Glomerular endothelial cell (primary cell): ENCODE measurements around the gene TMED10. TPM values are rescaled to one million over a fixed set of nuclear protein-coding genes. Genes with fewer than 3 reads are reported as not detected.
"Not testable (repeated sequence)": the region's sequence is repeated elsewhere in the genome, so short reads cannot be mapped to it uniquely, and the experiment has no call there.

Experiments
- DNase-seq: peaks from one replicate; pipeline ENCODE4 v3.0.0-alpha.2; 2011; ENCODE audit warnings: low read depth, low spot score; ENCODE audit errors: extremely low read depth
- total RNA-seq: library from RNA; depleted of rRNA; stranded (reverse); fragments of >200 nt; gene quantifications from 2 replicates; pipeline ENCODE4 v1.2.3, GENCODE V29; 2015

TMED10 gene
- total RNA-seq, 1 donor from 2014 or later = 244 TPM

DNA sequence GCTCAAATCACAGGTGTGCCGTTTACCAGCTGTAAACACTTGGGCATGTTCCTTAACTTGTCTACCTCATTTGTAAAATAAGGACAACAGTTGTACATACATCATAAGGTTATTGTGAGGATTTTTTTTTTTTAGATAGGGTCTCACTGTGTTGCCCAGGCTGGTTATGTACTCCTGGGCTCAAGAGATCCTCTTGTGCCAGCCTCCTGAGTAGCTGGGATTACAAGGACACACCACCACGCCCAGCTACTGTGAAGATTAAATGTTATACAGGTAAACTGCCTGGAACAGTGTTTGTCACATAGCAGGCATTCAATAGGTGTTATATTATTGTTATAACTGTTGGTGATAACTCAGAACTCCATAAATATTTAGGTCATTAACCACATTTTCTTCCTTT is 12.7 kb downstream of the TMED10 start:
- DNase-seq = no peak

DNA sequence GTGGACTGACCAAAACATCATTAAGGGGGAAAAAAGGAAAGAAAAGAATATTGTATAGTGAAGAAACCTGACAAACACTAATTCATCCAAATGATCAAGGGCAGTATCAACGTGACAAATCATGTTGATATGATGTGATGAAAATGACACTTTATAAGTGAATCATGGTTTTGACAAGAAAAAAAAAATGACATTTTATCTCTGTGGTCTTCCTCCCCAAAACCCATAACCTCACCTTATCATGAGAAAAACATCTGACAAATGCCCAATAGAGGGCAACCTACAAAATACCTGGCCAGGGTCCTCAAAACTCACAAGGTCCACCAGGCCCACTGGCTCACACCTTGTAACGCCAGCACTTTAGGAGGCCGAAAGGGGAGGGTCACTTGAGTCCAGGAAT is 13.8 kb downstream of the TMED10 start:
- DNase-seq = no peak

DNA sequence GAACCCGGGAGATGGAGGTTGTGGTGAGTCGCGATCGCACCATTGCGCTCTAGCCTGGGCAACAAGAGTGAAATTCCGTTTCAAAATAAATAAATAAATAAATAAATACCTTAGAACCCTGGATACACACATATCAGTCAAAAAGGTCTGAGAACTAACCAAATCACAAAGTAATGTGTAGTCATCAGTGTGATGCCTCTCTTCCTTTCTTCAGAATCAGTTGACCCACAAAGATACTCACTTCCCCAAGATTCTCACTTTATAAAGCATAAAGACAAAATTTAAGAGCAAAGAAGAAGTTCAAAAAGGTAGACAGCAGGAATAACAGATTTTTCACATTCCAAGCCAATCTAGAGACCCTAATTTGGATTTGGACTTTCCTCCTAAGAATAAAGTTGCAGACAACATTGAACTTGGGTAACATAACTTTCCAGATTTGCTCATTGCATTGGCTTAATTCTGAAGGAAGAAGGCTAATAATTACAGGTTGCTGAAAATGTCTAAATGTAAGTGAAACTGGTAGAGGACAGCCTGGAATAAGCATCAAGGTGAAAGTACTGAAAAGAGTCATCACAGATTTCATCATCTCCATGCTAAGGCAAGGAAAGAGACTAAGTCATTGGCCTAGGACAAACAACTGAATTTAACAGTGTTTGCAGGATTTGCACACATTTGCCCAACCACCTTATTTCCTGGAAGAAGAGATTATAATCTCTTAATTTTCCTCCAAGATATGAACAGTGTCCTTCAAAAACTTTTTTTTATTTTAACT is 17.4 kb downstream of the TMED10 start:
- no peak for DNase-seq

DNA sequence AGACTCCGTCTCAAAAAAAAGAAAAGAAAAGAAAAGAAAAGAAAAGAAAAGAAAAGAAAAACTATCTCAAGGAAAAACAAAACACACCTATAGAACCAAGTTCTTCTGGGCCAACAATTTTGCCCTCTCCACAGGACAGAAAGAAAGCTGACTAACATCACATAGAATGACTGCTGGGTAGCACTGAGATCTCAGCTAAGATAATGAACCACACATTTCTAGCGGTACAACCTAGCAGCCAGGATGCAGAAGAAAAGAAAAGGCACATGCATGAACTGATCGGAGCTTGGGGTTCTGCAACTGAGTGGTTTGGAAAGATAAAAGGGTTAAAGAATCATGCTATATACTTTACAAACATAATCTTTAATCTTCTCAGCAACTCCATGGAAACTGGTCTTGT is 19.5 kb downstream of the TMED10 start:
- no peak for DNase-seq

DNA sequence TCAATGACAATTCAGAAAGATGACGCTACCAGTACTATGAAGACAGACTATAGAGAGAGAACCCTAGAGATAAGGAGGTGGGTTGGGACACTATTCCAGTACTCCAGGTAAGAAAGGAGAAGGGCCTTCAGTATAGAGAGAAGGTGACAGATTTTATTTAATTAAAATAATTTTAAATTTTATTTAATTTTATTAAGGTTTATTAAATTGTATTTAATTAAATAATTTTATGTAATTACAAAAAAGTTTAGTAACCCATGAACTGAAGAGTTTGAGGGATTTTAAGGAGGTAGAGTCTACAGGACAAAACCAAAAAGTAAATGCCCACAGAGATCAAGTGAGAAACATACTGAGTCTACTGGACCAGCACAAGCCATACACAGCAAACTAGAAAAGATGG is 20.3 kb downstream of the TMED10 start:
- no peak for DNase-seq

DNA sequence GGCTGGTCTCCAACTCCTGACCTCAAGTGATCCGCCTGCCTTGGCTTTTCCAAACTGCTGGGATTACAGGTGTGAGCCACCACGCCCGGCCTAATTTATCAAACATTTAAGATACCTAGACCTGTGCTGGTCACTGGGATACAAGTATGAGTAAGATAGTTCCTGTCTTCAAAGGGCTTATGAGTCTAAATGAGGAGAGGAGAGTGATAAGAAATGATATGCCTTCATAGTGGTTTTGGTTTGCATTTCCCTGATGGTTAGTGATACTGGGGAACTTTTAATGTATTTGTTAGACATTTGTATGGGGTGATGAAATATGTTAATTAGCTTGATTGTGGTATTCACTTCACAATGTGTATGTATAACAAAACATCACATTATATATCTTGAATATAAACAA is 21.2 kb downstream of the TMED10 start:
- DNase-seq = no peak

DNA sequence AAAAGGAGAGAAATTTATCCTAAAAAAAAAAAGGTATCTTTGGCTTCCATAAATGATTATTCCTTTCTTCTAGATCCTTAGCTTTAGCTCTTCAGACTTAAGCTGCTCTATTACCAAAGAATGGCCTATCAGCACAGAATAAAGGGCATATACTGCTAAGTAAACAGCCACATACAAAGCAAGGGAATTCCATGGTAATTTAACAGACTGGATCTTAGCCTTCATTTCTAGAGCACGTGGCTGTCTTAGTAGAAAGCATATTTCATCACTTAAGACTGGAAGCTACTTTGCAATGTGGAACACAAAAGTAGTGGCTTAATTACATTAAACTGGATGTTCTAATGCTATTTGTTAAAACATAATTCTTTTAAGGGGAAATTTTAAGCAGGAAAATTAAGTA is 23.1 kb downstream of the TMED10 start:
- DNase-seq = no peak

DNA sequence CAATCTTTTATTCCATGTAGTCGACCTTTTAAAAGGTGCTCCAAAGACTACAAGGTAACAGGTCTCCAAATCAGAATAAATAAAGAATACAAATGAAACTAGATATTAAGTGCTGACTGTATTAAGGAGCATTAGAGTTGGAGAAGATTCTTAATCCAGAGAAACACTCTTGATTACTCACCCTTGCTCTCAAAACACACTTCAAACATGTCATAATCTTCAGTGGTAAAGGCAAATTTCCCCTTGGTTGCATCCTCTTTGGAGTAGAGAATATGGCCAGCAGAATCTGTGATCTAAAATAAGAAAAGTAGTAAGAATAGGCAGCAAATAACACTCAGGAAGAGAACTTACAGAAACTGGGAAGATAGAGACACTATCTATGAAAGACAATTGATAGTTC is 24.6 kb downstream of the TMED10 start:
- DNase-seq = no peak

DNA sequence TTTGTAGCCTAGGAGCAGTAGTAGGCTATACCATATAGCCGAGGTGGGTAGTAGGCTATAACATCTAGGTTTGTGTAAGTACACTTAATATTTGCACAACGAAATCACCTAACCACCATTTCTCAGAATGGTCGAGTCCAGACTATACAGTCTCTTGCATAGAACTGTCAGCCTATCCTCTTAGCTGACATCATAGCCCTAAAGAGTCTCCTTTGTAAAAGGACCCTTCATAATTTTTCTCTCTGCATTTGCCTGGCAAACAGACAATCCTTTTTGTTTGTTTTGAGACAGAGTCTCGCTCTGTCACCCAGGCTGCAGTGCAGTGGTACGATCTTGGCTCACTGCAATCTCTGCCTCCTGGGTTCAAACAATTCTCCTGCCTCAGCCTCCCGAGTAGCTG is 25.8 kb downstream of the TMED10 start:
- DNase-seq = not testable (repeated sequence)

DNA sequence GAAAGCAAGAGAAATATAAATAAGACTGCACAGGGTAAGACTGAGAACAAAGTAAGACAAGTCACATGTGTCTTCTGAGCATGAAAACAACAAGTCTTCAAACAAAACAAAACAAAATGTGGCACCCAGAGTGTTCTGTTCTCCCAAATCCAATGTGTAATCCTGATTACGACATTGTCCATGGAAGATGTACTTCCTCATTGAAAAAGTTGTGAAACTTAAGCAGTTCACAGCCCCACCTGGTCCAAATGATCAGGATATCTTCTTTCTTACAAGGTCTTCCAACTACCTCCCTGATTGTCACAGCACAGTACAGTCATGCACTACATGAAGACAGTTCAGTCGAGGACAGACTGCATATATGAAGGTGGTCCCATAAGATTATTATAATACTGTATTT is 26.3 kb downstream of the TMED10 start:
- no peak for DNase-seq

DNA sequence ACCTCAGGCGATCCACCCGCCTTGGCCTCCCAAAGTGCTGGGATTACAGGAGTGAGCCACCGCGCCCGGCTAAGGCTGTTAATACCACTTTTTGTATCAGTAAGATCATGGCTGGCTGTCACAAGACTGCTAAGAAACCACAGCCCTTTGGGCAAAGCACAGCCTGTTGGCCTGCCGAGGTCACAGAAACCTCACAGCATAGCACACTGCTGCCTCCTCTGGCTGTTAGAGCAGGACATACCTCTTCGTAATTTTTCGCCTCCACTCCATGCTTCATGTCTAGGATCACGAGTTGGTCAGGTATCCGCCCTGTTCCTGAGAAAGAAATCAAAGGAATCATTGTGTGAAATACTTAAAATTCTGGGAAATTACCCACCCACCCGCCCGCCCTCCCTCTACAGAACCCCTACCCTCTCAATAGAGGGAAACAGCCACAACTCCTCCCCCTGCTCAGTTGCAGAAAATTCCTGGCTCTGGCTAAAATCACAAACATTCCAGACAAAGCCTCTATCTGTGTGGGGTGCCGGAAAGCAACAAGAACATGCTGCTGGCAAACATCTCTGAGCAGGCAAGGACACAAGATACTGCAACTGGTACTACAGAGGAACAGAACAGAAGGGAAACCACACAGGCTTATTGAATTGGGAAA is 28.9 kb downstream of the TMED10 start:
- no peak for DNase-seq

DNA sequence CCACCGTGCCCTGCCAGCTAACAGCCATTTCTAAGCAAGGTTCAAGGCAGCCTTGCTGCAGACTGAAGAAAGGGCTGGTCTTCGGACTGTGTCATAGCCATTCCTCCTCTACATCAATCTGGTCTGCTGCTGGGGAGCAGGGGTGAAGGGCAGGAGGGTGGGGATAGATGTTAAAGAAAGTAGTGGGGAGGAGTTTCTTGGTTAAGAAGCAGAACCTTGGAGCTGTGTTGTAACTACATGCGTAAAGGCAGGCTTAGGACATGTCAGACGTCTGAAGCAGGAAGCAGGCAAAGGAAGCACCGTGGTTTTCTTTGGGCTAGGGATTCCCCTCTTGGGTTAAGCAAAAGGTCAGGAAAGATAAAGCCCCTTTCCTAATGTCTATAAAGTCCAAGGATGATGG is 31.5 kb downstream of the TMED10 start:
- no peak for DNase-seq

DNA sequence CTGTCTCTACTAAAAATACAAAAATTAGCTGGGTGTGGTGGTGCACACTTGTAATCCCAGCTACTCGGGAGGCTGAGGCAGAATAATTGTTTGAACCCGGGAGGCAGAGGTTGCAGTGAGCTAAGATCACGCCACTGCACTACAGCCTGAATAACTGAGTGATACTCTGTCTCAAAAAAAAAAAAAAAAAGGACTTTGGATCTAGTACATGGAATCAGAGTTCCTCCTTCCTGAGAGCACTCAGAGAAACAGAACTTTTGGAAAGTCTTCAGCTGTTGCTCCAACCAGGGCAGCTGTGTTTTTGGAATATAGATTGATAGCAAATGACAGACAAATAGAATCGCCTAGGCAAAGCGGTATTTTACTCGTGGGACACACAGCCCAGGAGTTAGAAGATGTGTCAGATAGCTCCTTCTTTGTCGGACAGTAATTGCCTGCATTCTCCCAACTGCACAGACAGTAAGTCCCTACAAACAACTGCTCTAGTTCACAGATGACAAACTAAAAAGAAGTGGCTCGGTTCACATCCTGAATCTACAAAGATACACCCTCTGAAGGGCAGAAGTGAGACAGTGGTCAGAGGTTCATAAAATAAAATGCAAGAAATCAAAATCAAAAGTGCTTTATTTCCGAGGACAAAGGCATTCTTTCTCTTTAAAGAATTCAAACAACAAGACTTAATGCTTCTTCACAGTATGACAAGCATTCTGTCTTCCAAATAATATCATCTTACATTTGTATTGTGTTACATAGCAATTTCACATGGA is 32.5 kb downstream of the TMED10 start:
- no peak for DNase-seq

DNA sequence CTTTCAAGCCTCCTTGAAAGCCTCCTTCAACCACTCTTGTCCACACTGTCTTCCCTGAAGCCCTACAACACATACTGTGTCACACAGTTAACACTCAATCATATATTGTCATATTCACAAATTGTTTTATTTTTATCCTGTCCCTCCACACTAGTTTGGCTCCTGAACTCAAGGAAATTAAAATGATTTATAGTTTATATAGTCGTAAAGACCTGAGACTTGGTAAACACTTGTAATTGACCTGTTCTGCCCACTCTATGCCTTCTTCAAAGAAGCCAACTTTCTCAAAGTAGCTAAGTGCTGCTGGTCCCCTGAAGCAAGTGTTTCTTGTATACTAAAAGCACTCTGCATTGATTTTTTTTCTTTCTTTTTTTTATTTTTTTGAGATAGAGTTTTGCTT is 33.9 kb downstream of the TMED10 start:
- DNase-seq = no peak

DNA sequence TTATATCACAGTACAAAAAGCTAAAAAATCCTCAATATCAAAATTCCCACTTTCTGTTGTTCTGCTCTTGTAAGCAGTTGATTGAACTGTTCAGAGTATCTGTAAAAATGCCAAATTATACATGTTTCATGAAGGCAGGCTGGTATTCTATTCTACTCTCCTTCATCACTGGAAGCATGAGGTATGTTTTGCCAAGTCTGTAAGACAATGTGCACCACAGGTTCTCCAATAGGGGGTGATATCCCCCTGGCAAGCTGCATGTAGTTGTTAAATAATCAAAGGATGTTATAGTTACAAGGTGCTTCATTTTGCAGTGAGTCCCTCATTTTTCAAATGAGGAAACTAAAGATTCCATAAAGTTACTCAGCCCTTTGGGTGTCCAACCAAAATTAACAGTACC is 34.4 kb downstream of the TMED10 start:
- no peak for DNase-seq

DNA sequence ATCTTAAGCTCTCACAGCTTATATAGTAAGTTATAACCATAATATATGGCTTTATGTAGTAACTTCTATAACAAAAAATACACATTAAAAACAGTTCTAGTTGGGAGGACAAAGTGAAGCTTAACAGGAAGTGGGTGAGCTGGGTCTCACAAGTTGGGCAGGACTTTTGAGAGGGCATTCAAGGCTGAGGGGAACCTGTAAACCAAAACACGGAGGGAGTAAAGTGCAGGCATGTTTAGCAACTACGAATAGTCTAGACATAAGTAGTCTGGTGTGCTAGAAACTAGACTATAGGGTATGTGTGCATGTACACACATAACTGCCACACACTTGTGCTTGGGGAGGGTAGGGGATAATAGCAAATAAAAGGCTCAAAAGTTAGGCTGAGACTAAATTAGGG is 35.4 kb downstream of the TMED10 start:
- DNase-seq = no peak

DNA sequence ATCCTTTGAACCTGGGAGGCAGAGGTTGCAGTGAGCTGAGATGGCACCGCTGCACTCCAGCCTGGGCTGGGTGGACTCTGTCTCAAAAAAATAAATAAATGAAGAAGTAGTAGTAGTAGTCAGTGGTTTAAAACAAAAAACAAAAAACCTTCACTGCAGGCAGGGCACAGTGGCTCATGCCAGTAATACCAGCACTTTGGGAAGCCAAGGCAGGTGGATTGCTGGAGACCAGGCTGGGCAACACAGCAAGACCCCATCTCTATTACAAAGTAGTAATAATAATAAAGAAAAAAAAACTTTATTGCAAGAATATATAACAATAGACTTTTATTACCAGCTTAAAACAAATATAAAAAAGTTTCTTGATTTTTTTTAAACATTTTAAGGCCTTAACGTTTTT is 35.8 kb downstream of the TMED10 start:
- no peak for DNase-seq

DNA sequence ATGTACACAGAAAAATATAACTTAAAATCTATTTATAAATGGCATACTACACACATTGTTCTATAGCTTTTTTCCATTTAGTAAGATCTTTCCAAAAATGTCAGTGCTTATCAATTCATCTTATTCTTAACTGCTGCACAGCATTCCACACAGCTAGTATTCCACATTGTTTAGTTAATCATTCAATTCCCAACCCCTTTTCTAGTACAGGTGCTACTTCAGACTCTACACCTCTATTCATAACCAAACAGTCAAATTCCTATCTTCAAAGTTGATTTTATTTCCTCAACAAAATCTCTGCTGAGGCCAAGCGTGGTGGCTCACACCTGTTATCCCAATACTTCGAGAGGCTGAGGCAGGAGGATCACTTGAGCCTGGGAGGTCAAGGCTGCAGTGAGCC is 37.2 kb downstream of the TMED10 start:
- no peak for DNase-seq

DNA sequence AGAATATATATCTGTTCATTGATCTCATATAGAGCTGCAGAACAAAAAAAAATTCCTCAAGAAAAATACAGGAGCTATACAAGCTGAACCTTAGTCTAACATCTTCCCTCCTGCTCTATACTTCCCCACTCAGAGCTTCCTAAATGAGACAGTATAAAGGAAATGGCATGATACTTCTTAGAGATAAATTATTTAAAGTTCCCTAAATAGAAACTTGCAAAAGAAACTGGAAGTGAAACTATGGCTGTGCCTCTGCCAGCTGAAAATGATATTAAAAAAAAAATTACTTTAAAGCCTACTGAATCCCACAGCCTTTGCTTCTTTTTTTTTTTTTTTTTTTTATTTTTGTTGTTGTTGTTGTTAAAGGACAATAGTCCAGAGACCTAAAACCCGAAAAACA is 37.9 kb downstream of the TMED10 start:
- no peak for DNase-seq

DNA sequence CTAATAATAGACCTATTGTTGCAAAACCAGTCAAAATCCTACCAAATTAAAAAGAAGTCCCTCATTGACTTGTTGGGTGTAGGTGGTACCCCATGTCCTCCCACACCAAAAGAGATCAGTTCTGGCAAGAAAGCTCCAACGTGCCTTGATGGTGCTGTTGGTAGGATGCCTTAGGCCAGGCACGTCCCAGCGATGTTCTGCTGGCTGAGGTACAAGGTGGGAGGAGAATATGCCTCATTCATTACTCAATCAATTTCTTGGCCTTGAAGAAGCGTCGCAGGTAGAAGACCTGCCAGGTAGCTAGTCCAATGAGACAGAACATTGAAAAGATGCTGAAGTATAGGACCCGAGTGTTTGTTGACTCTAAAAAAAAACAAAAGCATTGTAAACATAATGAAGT is 41.8 kb downstream of the TMED10 start:
- no peak for DNase-seq

DNA sequence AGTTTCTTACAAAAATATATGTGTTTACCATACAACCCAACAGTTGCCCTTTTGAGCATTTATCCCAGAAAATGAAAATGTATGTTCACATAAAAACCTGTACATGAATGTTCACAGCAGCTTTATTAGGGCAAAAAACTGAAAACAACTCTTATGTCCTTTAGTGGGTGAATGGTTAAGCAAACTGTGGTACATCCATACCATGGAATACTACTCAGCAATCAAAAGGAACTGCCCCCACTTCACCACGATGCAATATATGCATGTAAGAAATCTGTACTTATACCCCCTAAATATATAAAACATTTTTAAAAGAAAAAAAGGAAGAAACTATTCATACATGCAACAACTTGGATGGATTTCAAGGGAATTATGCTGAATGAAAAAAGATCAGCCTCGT is 42.8 kb downstream of the TMED10 start:
- DNase-seq = no peak
